Uterine smooth muscle cell (primary cell): ENCODE measurements around the gene VPS26B. TPM values are rescaled to one million over a fixed set of nuclear protein-coding genes. Genes with fewer than 3 reads are reported as not detected.

Source experiments
- total RNA-seq: library from RNA; depleted of rRNA; stranded (reverse); fragments of >200 nt; gene quantifications from 2 replicates; pipeline ENCODE4 v1.2.3, GENCODE V29; 2014

VPS26B gene
- total RNA-seq = 39.5 and 46.0 TPM in 2 replicates

DNA sequence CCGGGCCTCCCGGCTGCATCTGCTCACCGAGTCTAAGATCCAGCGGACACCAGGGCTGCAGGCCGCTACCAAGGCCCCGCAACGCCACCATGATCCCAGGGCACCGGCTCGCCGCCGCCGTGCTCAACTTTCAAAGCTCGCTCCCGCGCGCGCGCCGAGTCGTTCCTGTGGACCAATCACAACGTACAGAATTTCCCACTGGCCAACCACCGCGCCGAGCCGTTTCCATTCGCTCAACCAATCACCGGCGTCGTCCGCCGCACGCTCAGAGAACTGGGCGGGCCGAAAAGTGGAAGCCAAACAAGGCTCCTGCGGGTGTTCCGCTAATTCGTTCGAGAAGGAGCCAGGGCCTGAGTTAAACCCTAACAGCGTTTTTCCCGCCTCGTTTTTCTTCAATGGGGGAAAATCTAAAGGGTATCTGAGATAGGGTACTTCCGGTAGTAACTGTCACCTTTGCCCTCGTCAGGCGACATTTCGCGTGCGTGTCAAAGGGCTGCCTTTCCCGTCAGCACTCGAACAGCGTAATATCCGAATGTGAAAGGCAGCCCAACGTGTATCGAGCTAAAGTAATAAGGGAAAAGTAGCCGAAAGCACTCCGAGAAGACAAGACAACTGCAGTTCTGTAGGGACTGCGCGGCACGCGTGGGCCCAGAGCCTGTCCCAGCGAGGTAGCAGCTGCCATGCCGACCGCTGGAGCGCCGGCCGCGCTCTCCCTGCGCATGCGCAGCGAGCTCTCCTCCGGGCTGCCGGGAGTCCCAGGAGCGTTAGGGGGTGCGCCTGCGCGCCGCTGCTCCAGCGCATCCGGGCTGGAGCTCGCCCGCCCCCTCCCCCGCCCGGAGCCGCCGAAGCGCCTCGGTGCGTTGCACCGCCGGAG lies at the start of gene VPS26B, which contains the start of gene NCAPD3:
Gene VPS26B (plus strand): TSS at position 836 of the 874 bp plus-strand sequence. CDS start 452 bp downstream, outside the sequence.
Gene NCAPD3 (minus strand): TSS at position 132 of the 874 bp plus-strand sequence. CDS start 41 bp downstream, at position 91.

GRCh38 chr11:134253188-134253993 lies 28.9 kb downstream of the VPS26B start, which contains the start of the genes ACAD8 and THYN1:
ACAD8 (plus strand) TSS chr11:134253568; CDS start chr11:134253601, 33 bp downstream.
THYN1 (minus strand) TSS chr11:134253352; CDS start chr11:134252882, 470 bp downstream.

DNA sequence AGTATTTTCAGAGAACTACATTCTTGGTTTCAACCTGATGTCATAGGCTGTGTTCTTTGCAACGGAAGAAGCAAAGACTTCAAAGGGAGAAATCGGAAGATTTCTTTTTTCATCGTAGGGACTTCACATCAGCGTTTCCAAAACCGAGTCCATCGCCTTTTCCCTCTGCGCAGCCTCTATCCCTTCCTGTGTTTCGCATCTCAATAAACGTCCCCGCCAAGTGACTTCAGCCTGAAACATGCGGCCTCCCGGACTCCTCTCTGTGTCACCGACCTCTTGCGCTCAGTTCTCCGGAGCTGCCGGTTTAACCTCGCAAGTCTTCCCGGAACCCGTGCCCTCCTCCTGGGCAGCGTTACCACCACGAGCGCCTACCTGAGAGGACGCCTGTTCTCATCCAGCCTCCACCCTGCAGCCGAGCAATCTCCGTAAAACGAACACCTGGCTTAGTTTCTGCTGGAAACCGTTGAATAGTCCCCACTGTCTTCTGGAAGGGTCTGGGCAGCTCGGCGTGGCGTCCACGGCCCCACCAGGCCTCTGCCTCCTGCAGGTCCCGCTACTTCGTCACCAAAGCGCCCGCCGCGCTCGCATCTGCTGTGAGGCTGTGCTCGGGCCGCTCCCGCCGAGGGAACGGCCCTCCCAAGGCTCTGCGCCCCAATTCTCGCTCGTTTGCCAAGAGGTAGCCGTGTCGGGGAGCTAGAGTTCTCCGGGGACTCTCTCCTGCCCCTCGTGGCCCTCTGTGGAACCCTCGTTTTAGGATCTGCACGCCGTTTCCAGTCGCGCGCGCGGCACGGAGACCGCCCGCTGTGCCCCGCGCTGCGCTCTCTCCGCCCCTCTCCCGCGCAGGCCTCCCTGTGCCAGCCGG lies 51.3 kb downstream of the VPS26B start, which contains the start of gene GLB1L3:
Gene GLB1L3 (plus strand): TSS at position 846 of the 862 bp plus-strand sequence. CDS start 362 bp downstream, outside the sequence.

Other genes starting within 250 kb of the VPS26B start
- gene JAM3, start 155.6 kb upstream of the VPS26B start, total RNA-seq = 77.6 and 86.5 TPM in 2 replicates
- gene NCAPD3, start 704 bp upstream of the VPS26B start, total RNA-seq = 11.6 and 34.4 TPM in 2 replicates
- 68.3 and 93.5 TPM in 2 replicates for gene THYN1, start 28.7 kb downstream of the VPS26B start, total RNA-seq
- gene ACAD8, start 28.9 kb downstream of the VPS26B start, total RNA-seq = 17.5 and 17.7 TPM in 2 replicates
- not detected in 2 replicates for gene GLB1L3, start 51.7 kb downstream of the VPS26B start, total RNA-seq
- 0.37 and 0.44 TPM in 2 replicates for gene GLB1L2, start 107.3 kb downstream of the VPS26B start, total RNA-seq
- under 0.01 TPM in 1 of 2 replicates, not detected in the other for gene B3GAT1, start 187.6 kb downstream of the VPS26B start, total RNA-seq